HEK293 (cell line): ENCODE measurements around the gene ADSS1.
A peak's percentile ranks its signal among the peaks of the same experiment; 100 is the strongest.

Experiments used
- EGR2 ChIP-seq: fragments of 450-650 bp; formaldehyde crosslinking; IDR thresholded peaks from 2 replicates; pipeline ENCODE4 v1.5.1; 2016; ENCODE audit warnings: low read depth, missing biosample characterization, missing genetic modification characterization
- KLF8 ChIP-seq: fragments of 450-650 bp; formaldehyde crosslinking; IDR thresholded peaks from 2 replicates; pipeline ENCODE4 v1.5.1; 2016; ENCODE audit warnings: missing biosample characterization, missing genetic modification characterization
- PRDM2 ChIP-seq: fragments of 450-650 bp; formaldehyde crosslinking; IDR thresholded peaks from 2 replicates; pipeline ENCODE4 v1.5.1; 2016; ENCODE audit warnings: missing biosample characterization, missing genetic modification characterization, borderline replicate concordance
- SALL2 ChIP-seq: fragments of 450-650 bp; formaldehyde crosslinking; IDR thresholded peaks from 2 replicates; pipeline ENCODE4 v1.5.0; 2017; ENCODE audit warnings: missing biosample characterization, mild to moderate bottlenecking, missing genetic modification characterization, borderline replicate concordance
- SP2 ChIP-seq: fragments of 450-650 bp; formaldehyde crosslinking; IDR thresholded peaks from 2 replicates; pipeline ENCODE4 v1.5.1; 2016; ENCODE audit warnings: missing biosample characterization, missing genetic modification characterization
- TRIM28 ChIP-seq: IDR thresholded peaks from 2 replicates; pipeline ENCODE4 v1.6.1; 2011; ENCODE audit warnings: low read length, control low read depth, borderline replicate concordance
- ZEB2 ChIP-seq: fragments of 450-650 bp; formaldehyde crosslinking; IDR thresholded peaks from 2 replicates; pipeline ENCODE4 v1.5.1; 2016; ENCODE audit warnings: missing biosample characterization, missing genetic modification characterization
- ZFHX2 ChIP-seq: fragments of 450-650 bp; formaldehyde crosslinking; conservative IDR thresholded peaks from 2 replicates; pipeline ENCODE4 v1.5.1; 2016; ENCODE audit warnings: missing biosample characterization, missing genetic modification characterization
- ZFP37 ChIP-seq: fragments of 450-650 bp; formaldehyde crosslinking; IDR thresholded peaks from 2 replicates; pipeline ENCODE4 v1.5.1; 2016; ENCODE audit warnings: missing biosample characterization, missing genetic modification characterization
- ZNF18 ChIP-seq: fragments of 450-650 bp; formaldehyde crosslinking; IDR thresholded peaks from 2 replicates; pipeline ENCODE4 v1.5.1; 2016; ENCODE audit warnings: missing biosample characterization, missing genetic modification characterization
- ZNF335 ChIP-seq: fragments of 450-650 bp; formaldehyde crosslinking; conservative IDR thresholded peaks from 2 replicates; pipeline ENCODE4 v1.5.1; 2016; ENCODE audit warnings: missing biosample characterization, missing genetic modification characterization
- ZNF350 ChIP-seq: fragments of 450-650 bp; formaldehyde crosslinking; IDR thresholded peaks from 2 replicates; pipeline ENCODE4 v1.5.0; 2017; ENCODE audit warnings: missing biosample characterization, mild to moderate bottlenecking, missing genetic modification characterization
- ZNF366 ChIP-seq: fragments of 450-650 bp; formaldehyde crosslinking; conservative IDR thresholded peaks from 2 replicates; pipeline ENCODE4 v1.5.1; 2016; ENCODE audit warnings: missing biosample characterization, missing genetic modification characterization
- ZNF560 ChIP-seq: fragments of 450-650 bp; formaldehyde crosslinking; IDR thresholded peaks from 2 replicates; pipeline ENCODE4 v1.5.1; 2017; ENCODE audit warnings: missing biosample characterization, missing genetic modification characterization, borderline replicate concordance
- ZNF571 ChIP-seq: fragments of 450-650 bp; formaldehyde crosslinking; IDR thresholded peaks from 2 replicates; pipeline ENCODE4 v1.5.0; 2017; ENCODE audit warnings: missing biosample characterization, missing genetic modification characterization
- ZNF623 ChIP-seq: fragments of 450-650 bp; formaldehyde crosslinking; IDR thresholded peaks from 2 replicates; pipeline ENCODE4 v1.5.1; 2016; ENCODE audit warnings: missing biosample characterization, missing genetic modification characterization
- ZNF654 ChIP-seq: fragments of 450-650 bp; formaldehyde crosslinking; IDR thresholded peaks from 2 replicates; pipeline ENCODE4 v1.5.1; 2016; ENCODE audit warnings: low read depth, missing biosample characterization, missing genetic modification characterization
- ZSCAN30 ChIP-seq: fragments of 450-650 bp; IDR thresholded peaks from 2 replicates; pipeline ENCODE4 v1.5.1; 2018; ENCODE audit warnings: missing biosample characterization, mild to moderate bottlenecking, missing genetic modification characterization, moderate library complexity
- ZSCAN4 ChIP-seq: fragments of 450-650 bp; formaldehyde crosslinking; IDR thresholded peaks from 2 replicates; pipeline ENCODE4 v1.5.1; 2017; ENCODE audit warnings: missing biosample characterization, missing genetic modification characterization
- TF ChIP-seq, protein P1 (sequence below): fragments of 450-650 bp; formaldehyde crosslinking; IDR thresholded peaks from 2 replicates; pipeline ENCODE4 v1.5.1; 2016; ENCODE audit warnings: missing biosample characterization, missing genetic modification characterization
- TF ChIP-seq, protein P2 (sequence below): sonication (generic); formaldehyde crosslinking; IDR thresholded peaks from 2 replicates; pipeline ENCODE4 v1.8.1; 2022; ENCODE audit warnings: mild to moderate bottlenecking, moderate library complexity, missing genetic modification reagents
- TF ChIP-seq, protein P3 (sequence below): fragments of 450-650 bp; formaldehyde crosslinking; optimal IDR thresholded peaks from 2 replicates; pipeline ENCODE3; 2016; ENCODE audit warnings: missing biosample characterization, mild to moderate bottlenecking, missing genetic modification characterization
- TF ChIP-seq, protein P4 (sequence below): fragments of 450-650 bp; formaldehyde crosslinking; IDR thresholded peaks from 2 replicates; pipeline ENCODE4 v1.5.1; 2017; ENCODE audit warnings: missing biosample characterization, missing genetic modification characterization
- TF ChIP-seq, protein P5 (sequence below): fragments of 450-650 bp; formaldehyde crosslinking; IDR thresholded peaks from 2 replicates; pipeline ENCODE4 v1.5.1; 2016; ENCODE audit warnings: missing biosample characterization, missing genetic modification characterization

ADSS1 gene

GRCh38 chr14:104708606-104709268 lies 15.3 kb upstream of the ADSS1 start (continued):
- TF ChIP-seq, protein P1, sequence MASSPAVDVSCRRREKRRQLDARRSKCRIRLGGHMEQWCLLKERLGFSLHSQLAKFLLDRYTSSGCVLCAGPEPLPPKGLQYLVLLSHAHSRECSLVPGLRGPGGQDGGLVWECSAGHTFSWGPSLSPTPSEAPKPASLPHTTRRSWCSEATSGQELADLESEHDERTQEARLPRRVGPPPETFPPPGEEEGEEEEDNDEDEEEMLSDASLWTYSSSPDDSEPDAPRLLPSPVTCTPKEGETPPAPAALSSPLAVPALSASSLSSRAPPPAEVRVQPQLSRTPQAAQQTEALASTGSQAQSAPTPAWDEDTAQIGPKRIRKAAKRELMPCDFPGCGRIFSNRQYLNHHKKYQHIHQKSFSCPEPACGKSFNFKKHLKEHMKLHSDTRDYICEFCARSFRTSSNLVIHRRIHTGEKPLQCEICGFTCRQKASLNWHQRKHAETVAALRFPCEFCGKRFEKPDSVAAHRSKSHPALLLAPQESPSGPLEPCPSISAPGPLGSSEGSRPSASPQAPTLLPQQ (tag by site-specific recombination): no peak
- TF ChIP-seq ZNF654 (tag by site-specific recombination): peak; percentile 34; the same call in 1 of the 2 replicates
- no peak for TF ChIP-seq ZFP37 (tag by site-specific recombination)
- no peak for TF ChIP-seq SALL2 (tag by site-specific recombination)
- TF ChIP-seq ZSCAN30: peak; percentile 19; the same call in 1 of the 2 replicates
- TF ChIP-seq ZFHX2 (tag by site-specific recombination): peak; percentile 42; the same call in 1 of the 2 replicates
- TF ChIP-seq ZNF335 (tag by site-specific recombination): no peak
- TF ChIP-seq, protein P2, sequence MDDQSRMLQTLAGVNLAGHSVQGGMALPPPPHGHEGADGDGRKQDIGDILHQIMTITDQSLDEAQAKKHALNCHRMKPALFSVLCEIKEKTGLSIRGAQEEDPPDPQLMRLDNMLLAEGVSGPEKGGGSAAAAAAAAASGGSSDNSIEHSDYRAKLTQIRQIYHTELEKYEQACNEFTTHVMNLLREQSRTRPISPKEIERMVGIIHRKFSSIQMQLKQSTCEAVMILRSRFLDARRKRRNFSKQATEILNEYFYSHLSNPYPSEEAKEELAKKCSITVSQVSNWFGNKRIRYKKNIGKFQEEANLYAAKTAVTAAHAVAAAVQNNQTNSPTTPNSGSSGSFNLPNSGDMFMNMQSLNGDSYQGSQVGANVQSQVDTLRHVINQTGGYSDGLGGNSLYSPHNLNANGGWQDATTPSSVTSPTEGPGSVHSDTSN: no peak
- TF ChIP-seq ZNF18 (tag by site-specific recombination): no peak
- TF ChIP-seq KLF8 (tag by site-specific recombination): no peak
- TF ChIP-seq, protein P3, sequence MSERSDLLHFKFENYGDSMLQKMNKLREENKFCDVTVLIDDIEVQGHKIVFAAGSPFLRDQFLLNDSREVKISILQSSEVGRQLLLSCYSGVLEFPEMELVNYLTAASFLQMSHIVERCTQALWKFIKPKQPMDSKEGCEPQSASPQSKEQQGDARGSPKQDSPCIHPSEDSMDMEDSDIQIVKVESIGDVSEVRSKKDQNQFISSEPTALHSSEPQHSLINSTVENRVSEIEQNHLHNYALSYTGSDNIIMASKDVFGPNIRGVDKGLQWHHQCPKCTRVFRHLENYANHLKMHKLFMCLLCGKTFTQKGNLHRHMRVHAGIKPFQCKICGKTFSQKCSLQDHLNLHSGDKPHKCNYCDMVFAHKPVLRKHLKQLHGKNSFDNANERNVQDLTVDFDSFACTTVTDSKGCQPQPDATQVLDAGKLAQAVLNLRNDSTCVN (tag by site-specific recombination): no peak
- no peak for TF ChIP-seq ZNF560
- TF ChIP-seq, protein P4, sequence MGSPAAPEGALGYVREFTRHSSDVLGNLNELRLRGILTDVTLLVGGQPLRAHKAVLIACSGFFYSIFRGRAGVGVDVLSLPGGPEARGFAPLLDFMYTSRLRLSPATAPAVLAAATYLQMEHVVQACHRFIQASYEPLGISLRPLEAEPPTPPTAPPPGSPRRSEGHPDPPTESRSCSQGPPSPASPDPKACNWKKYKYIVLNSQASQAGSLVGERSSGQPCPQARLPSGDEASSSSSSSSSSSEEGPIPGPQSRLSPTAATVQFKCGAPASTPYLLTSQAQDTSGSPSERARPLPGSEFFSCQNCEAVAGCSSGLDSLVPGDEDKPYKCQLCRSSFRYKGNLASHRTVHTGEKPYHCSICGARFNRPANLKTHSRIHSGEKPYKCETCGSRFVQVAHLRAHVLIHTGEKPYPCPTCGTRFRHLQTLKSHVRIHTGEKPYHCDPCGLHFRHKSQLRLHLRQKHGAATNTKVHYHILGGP (tag by site-specific recombination): no peak
- no peak for TF ChIP-seq SP2 (tag by site-specific recombination)
- no peak for TF ChIP-seq ZNF571 (tag by site-specific recombination)
- 0 out of 2 replicates have a peak, but pooled peaks have one; percentile 9 for TF ChIP-seq EGR2 (tag by site-specific recombination)
- TF ChIP-seq PRDM2: no peak
- no peak for TF ChIP-seq ZNF366 (tag by site-specific recombination)
- TF ChIP-seq, protein P5, sequence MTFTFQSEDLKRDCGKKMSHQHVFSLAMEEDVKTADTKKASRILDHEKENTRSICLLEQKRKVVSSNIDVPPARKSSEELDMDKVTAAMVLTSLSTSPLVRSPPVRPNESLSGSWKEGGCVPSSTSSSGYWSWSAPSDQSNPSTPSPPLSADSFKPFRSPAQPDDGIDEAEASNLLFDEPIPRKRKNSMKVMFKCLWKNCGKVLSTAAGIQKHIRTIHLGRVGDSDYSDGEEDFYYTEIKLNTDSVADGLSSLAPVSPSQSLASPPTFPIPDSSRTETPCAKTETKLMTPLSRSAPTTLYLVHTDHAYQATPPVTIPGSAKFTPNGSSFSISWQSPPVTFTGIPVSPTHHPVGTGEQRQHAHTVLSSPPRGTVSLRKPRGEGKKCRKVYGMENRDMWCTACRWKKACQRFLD: no peak
- TF ChIP-seq ZSCAN4 (tag by site-specific recombination): no peak
- TF ChIP-seq ZNF350: no peak
- TF ChIP-seq TRIM28: no peak
- no peak for TF ChIP-seq ZNF623 (tag by site-specific recombination)
- no peak for TF ChIP-seq ZEB2
